Measurements from ENCODE around the gene DNAJA3. TPM values are rescaled to one million over a fixed set of nuclear protein-coding genes. Genes with fewer than 3 reads are reported as not detected.

The DNAJA3 gene
- total and polyA plus RNA-seq, 10 of the 15 experiments (the other 5 are each of a cell fraction or from before 2014, with no cell fraction given): 8.4 to 141 (median 60.8) TPM

GRCh38 chr16:4496305-4496704, 70.6 kb downstream of the DNAJA3 start:
- SMC1A ChIA-PET (ENCODE audit: uncharacterized antibody, unreplicated experiment): no interaction called here
- no peak overlapping the region for H3K4me2 ChIP-seq (ENCODE audit: control insufficient read depth, insufficient read depth)
- in situ Hi-C loops (cut with MboI): no loop called here
- H3K79me2 ChIP-seq (ENCODE audit: control insufficient read depth, insufficient read depth, low read length): no peaks in the 10 kb centered on the region; the same call in 1 of the 2 replicates
- no peak for TF ChIP-seq NFIC (IDR thresholded peaks at IDR 0.05; ENCODE audit: low read depth, low read length)
- TF ChIP-seq TCF7 (IDR thresholded peaks at IDR 0.05; ENCODE audit: borderline replicate concordance): no peak
- no peak for TF ChIP-seq MEF2B (IDR thresholded peaks at IDR 0.05; ENCODE audit: partially characterized antibody, poor library complexity, severe bottlenecking)
- no peak for TF ChIP-seq NFYB (IDR thresholded peaks at IDR 0.05; ENCODE audit: insufficient read depth, low read depth, low read length)
- CTCF ChIA-PET: interaction anchor here (0.6 to 0.9 kb wide), 3 partner anchors 11 to 1653 kb away, joined by 3 to 5 read pairs (median 4); no protein-coding TSS in a partner anchor
- RAD21 ChIA-PET (ENCODE audit: unreplicated experiment): no interaction called here
- no peak overlapping the region for H2AFZ ChIP-seq (ENCODE audit: control insufficient read depth, low read depth, low read length)
- no peak overlapping the region for H3K9ac ChIP-seq (ENCODE audit: control insufficient read depth, insufficient read depth, low read length)
- no peak for DNase-seq (ENCODE audit: low read depth, low spot score)
- no peak overlapping the region for H3K27ac ChIP-seq (ENCODE audit: control insufficient read depth, insufficient read depth)
- intact Hi-C loops (cut with micrococcal nuclease; ENCODE audit: unreplicated experiment): no loop called here
- no peak for FAIRE-seq
- no peak overlapping the region for H3K4me3 ChIP-seq
- no peaks in the 10 kb centered on the region for H3K4me1 ChIP-seq (ENCODE audit: control insufficient read depth, insufficient read depth, low read length)
- H4K20me1 ChIP-seq (ENCODE audit: control insufficient read depth, insufficient read depth): no peaks in the 10 kb centered on the region; the same call in 1 of the 2 replicates
- no peaks in the 10 kb centered on the region for H3K9me3 ChIP-seq (replicated peaks; ENCODE audit: control insufficient read depth, insufficient read depth, low read length)
- no peaks in the 10 kb centered on the region for H3K27me3 ChIP-seq (replicated peaks in 1 of 2; ENCODE audit: control insufficient read depth in 2 of 2, insufficient read depth in 2 of 2, low read length in 1 of 2)
- BruUV-seq (replicated peaks): no TSS peak
- 57% methylated on average over 4 of the region's 4 CpGs for WGBS (ENCODE audit: insufficient coverage, insufficient replicate concordance, low lambda C conversion rate, missing lambda C conversion rate)
- POLR2A ChIA-PET: no interaction called here
- no peaks in the 10 kb centered on the region; a peak in 2 of 4 replicates for H3K36me3 ChIP-seq (ENCODE audit: control insufficient read depth in 2 of 2, insufficient read depth in 2 of 2, low read length in 1 of 2)
- peak; percentile 29; the same call in 2 of the 3 replicates for ATAC-seq

GRCh38 chr16:4498546-4499195, 73.0 kb downstream of the DNAJA3 start:
- ChIA-PET SMC1A (ENCODE audit: uncharacterized antibody, unreplicated experiment) (interaction anchor here (3.7 kb wide), 1 partner anchor 8 kb away, joined by 12 read pairs; no protein-coding TSS in a partner anchor), CTCF (interaction anchor here (0.6 to 3.2 kb wide), 2 partner anchors 87 to 96 kb away, joined by 4 to 16 read pairs; no protein-coding TSS in a partner anchor), RAD21 (ENCODE audit: unreplicated experiment) (no interaction called here), POLR2A (interaction anchor here (0.5 to 1.0 kb wide), 2 partner anchors 11 to 20 kb away, joined by 4 to 5 read pairs; no protein-coding TSS in a partner anchor)
- DNase-seq (ENCODE audit: low read depth, low spot score) (no peak), FAIRE-seq (no peak), ATAC-seq (no peak)
- Histone ChIP-seq H2AFZ (ENCODE audit: control insufficient read depth, low read depth, low read length) (no peak overlapping the region), H3K4me2 (ENCODE audit: control insufficient read depth, insufficient read depth) (no peak overlapping the region), H3K79me2 (ENCODE audit: control insufficient read depth, insufficient read depth, low read length) (no peaks in the 10 kb centered on the region; the same call in 1 of the 2 replicates), H4K20me1 (ENCODE audit: control insufficient read depth, insufficient read depth) (no peaks in the 10 kb centered on the region; the same call in 1 of the 2 replicates), H3K4me3 (no peak overlapping the region), H3K9me3 (replicated peaks; ENCODE audit: control insufficient read depth, insufficient read depth, low read length) (no peaks in the 10 kb centered on the region), H3K9ac (ENCODE audit: control insufficient read depth, insufficient read depth, low read length) (no peak overlapping the region), H3K4me1 (ENCODE audit: control insufficient read depth, insufficient read depth, low read length) (no peaks in the 10 kb centered on the region), H3K27me3 (replicated peaks in 1 of 2; ENCODE audit: control insufficient read depth in 2 of 2, insufficient read depth in 2 of 2, low read length in 1 of 2) (no peaks in the 10 kb centered on the region), H3K36me3 (ENCODE audit: control insufficient read depth in 2 of 2, insufficient read depth in 2 of 2, low read length in 1 of 2) (no peaks in the 10 kb centered on the region; a peak in 2 of 4 replicates), H3K27ac (ENCODE audit: control insufficient read depth, insufficient read depth) (no peak overlapping the region)
- 67% methylated on average over 8 of the region's 8 CpGs for WGBS (ENCODE audit: insufficient coverage, insufficient replicate concordance, low lambda C conversion rate, missing lambda C conversion rate)
- no TSS peak for BruUV-seq (replicated peaks)
- intact Hi-C loops (cut with micrococcal nuclease; ENCODE audit: unreplicated experiment) (no loop called here), in situ Hi-C loops (cut with MboI) (no loop called here)
- TF ChIP-seq E2F8 (IDR thresholded peaks at IDR 0.05; ENCODE audit: low read depth, partially characterized antibody): no peak

Data from GM12878 (cell line).